Measurements from ENCODE around the gene CEACAM19. TPM values are rescaled to one million over a fixed set of nuclear protein-coding genes. Genes with fewer than 3 reads are reported as not detected.
"Not testable (repeated sequence)": the region's sequence is repeated elsewhere in the genome, so short reads cannot be mapped to it uniquely, and the experiment has no call there.

Gene CEACAM19
- total RNA-seq, 1 donor from 2014 or later = 4.9 TPM

GRCh38 chr19:44673510-44673909, 2.2 kb downstream of the CEACAM19 start:
- no peak for DNase-seq (ENCODE audit: low read depth)

GRCh38 chr19:44675521-44675920, 4.2 kb downstream of the CEACAM19 start:
- DNase-seq (ENCODE audit: low read depth) = no peak

DNA sequence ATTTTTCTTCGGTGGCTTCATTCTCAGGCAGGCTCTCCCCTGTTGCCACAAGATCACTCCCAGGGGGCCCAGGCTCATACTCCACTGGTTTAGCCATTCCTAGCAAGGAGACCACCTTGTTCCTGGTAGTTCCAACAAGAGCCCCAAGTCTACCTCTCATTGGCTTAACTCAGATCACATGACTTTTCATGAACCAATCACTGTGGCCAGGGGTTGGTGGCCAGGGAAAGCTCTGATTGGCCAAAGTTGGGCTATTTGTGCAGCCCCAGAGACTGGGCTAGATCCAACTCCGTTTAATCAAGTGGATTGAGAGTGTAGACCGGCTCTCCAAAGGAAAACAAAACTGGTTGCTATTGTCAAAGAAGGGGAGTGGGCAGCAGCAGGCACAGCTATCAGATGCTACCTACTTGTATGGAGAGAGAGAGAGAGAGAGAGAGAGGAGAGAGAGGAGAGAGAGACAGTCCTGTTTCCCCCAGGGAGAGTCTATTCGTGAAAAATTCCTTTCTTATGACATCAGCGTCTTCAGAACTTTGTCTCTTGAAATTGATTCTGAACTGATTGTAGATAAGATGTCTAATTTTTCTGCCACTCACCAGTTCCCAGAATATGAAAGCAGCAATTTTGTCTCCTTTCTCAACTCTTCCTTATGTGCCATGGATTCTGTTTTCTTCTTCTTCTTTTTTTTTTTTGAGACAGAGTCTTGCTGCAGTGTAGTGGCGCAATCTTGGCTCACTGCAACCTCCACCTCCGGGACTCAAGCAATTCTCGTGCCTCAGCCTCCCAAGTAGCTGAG, 5.9 kb downstream of the CEACAM19 start:
- DNase-seq (ENCODE audit: low read depth) = peak; percentile 35

DNA sequence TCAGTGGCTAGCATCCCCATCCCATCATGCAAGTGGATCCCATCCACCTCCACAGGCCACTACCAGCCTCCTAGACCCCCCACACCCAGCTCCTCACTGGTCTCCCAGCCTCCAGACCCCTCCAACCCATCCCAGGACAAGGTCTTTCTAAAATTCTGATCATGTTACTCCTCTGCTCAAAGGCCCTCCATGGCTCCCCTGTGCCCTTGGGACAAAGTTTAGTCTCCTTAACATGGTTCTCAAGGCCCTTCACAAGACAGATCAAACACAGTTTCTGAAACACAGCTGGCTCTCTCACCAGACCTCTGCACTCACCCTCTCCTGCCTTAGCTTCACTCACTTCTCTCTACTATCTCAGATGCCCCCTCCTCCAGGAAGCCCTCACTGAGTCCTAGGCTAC, 9.3 kb downstream of the CEACAM19 start:
- no peak for DNase-seq (ENCODE audit: low read depth)

- DNase-seq (ENCODE audit: low read depth) = no peak
Measured at GRCh38 chr19:44681992-44682790, 10.9 kb downstream of the CEACAM19 start.

DNA sequence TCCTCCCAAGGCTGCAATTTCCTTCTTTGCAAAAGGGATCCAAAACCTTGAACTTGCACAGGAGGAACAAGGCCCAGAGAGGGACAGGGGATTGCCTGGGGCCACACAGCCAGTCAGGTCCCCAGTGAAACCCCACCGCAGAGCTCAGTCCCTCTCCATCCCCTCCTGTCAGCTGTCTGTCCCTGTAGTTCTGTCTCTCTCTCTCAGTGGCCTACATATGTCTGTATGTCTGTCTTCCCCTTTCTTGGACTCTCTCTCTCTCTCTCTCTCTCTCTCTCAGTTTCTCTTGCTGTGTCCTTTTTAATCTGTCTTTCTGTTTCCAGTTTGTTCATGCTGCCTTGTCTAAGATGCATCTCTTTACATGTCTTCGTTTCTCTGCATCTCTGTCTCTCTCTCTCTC, 11.5 kb downstream of the CEACAM19 start:
- no peak for DNase-seq (ENCODE audit: low read depth)

DNA sequence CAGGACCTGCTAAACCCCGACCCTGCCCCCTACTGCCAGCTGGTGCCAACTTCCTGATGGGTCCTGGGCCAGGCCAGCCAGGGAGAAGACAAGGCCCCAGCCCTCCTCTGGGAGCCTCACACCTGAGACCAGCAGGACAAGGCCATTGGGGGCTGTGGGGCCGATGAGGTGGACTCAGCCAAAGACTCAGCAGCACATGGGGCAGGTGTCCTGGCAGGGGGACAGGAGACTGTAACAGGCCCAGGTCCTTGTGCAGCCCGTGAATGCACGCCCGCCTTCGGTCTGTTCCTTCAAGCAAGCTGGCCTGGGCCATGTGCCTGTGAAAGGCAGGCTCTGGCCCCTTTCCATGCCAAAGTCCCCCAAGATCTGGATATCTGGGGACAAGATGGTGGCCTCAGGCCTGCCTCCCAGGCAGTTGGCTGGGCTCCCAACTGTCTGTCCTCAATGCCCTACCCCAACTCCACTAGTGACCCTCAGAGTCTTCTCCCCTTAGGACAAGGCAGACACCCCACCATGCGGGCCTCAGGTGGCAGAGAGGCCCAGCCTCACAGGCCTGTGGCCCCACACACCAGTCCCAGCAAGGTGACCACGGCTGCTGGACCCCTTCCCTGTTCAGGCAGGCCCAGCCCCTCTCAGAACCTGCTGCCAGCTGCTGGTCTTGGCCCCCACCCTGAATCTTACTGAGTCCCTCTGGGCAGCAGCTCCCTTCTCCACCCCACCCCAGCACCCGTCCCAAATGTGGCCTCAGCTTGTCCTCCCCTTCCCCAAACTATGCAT, 12.3 kb downstream of the CEACAM19 start:
- DNase-seq (ENCODE audit: low read depth) = no peak

- DNase-seq (ENCODE audit: low read depth) = not testable (repeated sequence)
Measured at GRCh38 chr19:44684396-44684795, 13.1 kb downstream of the CEACAM19 start.

- DNase-seq (ENCODE audit: low read depth) = peak; percentile 40
Measured at GRCh38 chr19:44684892-44685863, 13.9 kb downstream of the CEACAM19 start.

GRCh38 chr19:44685877-44686276, 14.6 kb downstream of the CEACAM19 start:
- DNase-seq (ENCODE audit: low read depth) = no peak

DNA sequence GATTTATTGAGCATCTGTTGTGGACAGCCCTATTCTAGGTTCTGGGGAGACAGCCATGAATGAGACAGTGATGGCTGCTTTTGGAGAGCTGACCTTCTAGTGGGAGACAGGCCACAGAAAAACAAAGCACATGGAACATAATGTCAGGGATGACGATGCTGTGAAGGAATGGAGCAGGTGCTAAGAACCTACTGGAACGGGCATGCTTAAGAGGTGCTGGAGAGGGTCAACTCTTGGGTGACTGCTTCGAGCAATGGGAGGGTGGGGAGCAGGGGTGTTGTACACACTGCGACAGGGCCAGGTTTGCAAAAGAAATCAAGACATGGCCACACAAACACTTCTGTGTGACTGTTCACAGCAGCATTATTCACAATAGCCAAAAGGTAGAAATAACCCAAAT, 15.6 kb downstream of the CEACAM19 start:
- DNase-seq (ENCODE audit: low read depth) = peak; percentile 59

- no peak for DNase-seq (ENCODE audit: low read depth)
Measured at GRCh38 chr19:44687888-44688287, 16.6 kb downstream of the CEACAM19 start.

DNA sequence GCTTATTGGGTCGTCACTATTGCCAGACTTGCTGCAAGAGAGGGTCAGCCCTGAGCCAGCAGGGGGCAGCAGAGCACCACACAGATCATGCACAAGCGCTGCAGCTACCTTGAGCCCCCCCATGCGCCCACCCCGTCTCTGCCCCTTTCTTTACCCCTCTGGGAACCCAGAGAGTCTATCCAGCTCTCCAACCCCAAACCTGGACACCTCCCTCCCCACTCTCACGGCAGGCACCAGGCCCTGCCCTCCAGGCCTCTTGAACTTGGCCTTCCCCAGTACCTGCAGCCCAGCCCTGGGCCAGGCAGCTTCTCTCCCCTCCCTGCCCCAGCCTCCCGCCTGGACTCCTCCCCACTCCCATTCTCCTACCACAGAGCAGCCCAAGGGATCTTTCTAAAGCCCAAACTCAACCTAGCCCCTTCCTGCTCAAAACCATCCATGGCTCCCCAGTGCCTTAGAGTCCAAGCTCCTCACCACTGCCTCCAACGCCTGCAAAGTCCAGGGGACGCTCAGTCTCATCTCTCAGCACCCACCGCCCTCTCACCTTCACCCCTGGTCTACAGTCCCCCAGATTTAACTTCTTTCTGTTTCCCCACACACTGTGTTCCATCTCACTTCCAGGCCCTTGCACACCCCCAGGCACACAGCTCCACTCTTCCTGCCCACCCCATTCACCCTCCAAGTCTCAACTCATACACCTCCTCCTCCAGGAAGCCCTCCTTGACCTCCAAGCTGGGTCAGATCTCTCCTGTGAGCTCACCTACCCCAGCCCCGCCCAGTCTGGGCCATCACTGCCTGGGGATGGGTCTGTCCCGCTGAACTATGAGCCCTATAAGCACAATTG, 18.2 kb downstream of the CEACAM19 start:
- DNase-seq (ENCODE audit: low read depth) = peak; percentile 68

GRCh38 chr19:44690131-44690440, 18.8 kb downstream of the CEACAM19 start:
- no peak for DNase-seq (ENCODE audit: low read depth)

- DNase-seq (ENCODE audit: low read depth) = no peak
Measured at GRCh38 chr19:44692379-44692721, 21.1 kb downstream of the CEACAM19 start.

- no peak for DNase-seq (ENCODE audit: low read depth)
Measured at GRCh38 chr19:44694184-44694579, 22.9 kb downstream of the CEACAM19 start.

DNA sequence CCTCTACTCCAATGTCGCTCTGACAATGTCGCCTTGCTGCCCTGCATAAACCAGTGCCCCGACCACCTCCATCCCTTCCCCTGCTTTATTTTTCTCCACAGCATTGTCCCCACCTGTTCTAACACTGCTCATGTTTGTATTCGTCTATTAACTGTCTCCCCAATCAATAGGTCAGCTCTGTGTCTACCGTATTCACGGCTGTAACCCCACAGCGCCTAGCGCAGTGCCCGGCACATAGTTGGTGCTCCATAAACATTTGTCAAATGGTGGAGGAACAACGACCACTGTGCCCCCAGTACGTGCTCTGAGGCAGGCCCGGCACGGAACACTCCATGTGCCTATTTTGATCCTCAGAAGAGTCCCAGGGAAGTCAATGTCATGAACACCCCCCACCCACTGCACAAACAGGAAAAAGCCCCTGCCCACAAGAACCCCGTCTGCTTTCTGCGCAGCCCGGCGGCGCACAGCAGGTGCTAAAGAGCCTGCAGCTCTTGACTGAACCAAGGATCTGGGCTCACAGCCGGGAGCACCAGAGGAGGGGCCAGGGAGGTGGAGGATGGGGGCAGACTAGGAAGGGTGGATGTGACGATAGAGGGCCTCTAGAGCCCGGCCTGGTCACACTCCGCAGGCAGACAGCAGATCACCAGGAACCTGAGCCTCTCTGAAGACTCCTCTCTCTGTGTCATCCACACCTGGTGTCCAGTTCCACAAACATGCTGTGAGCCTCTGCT, 25.8 kb downstream of the CEACAM19 start:
- DNase-seq (ENCODE audit: low read depth) = no peak

DNA sequence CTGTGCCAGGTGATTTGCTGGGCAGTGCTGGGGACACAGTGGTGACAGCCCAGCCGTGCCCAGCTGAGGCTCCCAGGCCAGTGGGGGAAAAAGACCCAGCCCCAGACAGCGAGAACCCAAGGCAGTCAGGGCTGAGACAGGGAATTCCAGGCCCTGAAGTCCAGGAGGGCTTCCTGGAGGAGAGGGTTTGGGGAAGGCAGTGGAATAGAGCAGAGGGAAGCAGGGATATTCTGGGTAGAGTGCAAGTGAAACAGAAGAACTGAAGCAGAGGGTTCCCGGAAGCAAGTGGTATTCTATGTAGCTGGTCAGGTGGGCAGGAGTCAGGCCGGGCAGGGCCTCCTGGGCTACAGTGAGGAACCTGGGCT, 26.4 kb downstream of the CEACAM19 start:
- DNase-seq (ENCODE audit: low read depth) = no peak

- DNase-seq (ENCODE audit: low read depth) = no peak
Measured at GRCh38 chr19:44698492-44699201, 27.4 kb downstream of the CEACAM19 start, which contains the start of gene CEACAM16. TSS of gene CEACAM16 (plus strand) at chr19:44699151. CDS start at chr19:44701457, 2,306 bp downstream.

Measured in myocyte (in vitro differentiated cells).